GM18520 (cell line): ENCODE results near the gene OR6V1.
"Not testable (repeated sequence)": the region's sequence is repeated elsewhere in the genome, so short reads cannot be mapped to it uniquely, and the experiment has no call there.

Experiments used
- ATAC-seq: cut with Tn5 transposase; IDR thresholded peaks from one replicate; pipeline ENCODE4 v1.9.1; 2021; ENCODE audit not compliant: unreplicated experiment

Gene OR6V1

DNA sequence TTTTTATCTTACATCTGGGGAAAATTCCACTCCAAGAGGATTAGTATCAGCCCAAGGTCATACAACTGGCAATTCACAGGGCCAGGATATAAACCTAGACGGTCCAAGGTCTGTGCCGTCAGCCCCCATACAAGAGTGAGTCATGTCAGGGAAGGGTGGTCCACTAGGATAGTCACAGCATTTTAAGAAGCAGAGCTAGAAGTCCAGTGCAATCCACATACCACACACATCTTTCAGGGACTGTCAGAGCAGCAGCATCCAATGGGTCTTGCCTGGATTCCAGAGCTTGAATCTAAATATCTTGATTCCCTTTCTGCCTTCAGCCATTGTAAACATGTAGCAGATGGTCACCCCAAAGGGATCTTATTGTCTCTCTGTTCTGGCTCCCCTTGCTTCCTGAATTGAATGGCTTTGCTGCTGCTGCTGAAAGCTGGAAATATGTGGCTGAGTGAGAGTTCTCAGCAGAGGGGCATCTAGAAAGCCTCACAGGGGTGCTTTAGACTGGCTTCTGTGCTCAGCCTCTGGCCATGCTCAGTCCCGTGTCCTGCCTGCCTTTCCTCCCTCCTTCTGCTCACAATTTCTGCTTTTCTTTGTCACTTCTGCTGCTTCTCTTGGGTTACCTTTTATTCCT is 9.9 kb upstream of the OR6V1 start:
- no peak for ATAC-seq

DNA sequence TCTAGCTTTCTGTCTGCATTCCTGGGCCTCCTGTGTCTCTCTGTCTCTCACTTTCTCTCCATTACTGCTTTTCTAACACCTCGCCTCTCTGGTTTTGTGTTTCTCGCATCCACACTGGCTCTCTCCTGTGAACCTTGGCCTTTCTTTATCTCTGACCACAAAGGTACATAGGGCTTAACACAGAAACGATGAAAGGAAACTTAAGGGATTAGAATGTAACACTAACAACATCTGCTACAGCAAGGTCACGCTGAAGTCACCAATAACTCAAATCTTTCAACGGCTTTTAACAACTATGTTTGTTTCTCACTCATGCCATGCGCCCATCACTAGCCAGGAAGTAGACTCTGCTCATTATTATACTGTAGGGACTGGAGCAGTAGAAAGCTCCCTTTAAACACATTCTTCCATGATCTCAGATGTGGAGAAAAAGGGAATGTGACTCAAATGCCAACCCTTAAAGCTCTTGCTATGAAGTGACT is 9.3 kb upstream of the OR6V1 start:
- no peak for ATAC-seq

DNA sequence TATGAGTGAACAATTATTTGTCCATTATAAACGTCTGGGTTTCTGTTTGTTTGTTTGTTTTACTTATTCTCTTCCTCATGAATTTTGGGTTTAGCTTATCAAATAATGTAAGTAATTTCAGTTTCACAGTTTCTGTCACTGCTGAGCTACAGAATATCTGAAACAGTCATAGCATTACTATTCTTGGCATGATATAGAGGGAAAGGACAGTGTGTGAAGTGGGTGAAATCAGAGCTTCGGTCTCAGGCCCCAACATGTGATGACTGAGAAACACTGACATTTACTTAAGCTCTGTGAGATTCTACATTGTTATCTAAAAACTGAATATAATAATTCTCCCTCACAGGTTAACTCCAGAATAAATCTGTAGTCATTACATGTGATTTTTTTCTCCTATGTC is 8.8 kb upstream of the OR6V1 start:
- ATAC-seq, result no peak

DNA sequence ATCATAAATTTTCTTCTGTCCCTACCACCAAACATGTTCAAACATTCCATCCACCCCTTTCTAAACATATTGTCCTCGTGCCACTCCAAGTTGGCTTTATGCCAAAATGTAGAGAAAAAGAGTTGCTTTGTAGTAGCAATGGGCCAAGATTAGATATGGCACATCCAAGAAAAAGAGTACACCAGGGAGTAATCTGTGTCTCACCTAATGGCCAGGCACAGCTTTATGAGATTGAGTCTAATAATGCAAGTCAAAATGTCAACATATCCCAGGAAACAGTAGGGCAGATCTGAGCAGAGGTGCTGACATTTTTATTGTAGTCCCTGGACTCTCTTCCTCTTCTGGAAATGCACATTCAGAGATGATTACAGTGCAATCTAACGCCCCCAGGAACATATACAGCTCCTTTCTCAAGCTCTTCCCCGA is 5.7 kb upstream of the OR6V1 start:
- no peak for ATAC-seq

DNA sequence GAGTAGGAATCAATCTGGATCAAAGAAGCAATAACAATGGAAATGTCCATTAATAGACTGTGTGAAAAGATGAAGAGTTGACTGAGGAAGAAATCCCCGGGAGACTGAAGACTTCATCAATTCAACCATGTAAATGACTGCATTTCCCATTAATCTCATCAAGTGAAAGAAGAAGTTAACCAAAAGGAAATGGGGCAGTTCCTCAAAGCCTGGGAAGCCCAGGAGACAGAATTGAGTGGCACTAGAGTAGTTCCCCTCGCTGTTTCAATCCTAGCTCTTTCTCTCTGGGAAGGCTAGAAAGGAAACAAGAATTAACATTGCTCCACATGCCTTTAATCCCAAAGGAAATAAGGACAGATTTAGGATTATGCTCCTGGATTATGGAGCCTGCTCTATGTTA is 4.8 kb upstream of the OR6V1 start:
- no peak for ATAC-seq

DNA sequence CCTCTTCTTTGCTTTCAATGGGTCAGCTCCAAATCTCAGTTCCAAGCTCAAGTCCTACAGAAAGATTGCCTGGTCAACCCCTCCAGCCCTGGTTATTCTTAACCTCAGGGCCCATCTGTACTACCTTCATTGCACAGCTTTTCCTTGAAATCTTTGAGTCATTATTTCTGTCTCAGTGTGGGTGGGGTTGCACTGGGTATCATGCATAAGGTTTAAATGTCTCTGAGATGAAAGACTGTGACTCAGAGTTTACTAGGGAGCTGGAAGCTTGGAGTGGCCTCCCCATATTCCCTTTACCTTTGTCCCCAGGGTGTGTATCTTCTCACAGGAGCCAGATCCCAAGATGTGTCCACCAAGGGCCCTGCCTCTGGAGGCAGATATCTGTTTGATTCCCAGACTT is 3.3 kb upstream of the OR6V1 start:
- ATAC-seq, result no peak

DNA sequence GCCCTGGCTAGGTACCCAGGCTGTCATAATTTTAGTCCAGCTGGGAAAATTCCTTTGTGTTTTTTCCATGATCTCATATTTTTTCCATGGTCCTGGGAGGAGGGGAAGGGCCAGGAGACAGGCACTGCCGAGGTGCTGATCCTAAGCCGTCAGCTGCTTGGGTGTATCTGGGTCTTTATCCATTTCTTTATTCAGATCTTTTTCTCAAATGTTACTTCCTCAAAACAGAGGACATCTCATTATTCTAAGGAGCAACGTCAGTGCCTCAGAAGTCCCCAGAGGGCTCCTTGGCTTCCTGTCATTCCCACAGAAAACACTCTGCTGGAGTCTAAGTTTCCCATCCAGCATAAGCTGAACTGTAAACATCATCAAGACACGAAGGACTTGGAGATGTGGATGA is 2.8 kb upstream of the OR6V1 start:
- no peak for ATAC-seq

DNA sequence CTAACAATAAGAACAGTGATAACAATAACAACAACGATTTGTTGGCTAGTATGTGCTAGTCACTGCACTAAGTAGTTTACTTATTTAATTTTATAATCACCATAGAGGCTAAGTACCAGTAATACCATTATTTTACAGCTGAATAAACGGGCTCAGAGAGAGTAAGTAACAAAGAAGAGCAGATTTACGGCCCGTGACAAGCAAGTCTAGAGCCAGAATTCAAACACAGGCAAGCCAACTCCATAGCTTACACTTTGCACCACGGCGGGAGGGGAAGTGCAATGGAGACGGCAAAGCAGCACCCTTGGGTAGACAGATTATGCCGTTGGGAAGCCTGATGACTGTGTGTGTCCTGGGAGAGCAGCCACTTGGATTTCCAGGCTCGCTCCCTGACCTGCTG is 1.2 kb upstream of the OR6V1 start:
- ATAC-seq, result no peak

DNA sequence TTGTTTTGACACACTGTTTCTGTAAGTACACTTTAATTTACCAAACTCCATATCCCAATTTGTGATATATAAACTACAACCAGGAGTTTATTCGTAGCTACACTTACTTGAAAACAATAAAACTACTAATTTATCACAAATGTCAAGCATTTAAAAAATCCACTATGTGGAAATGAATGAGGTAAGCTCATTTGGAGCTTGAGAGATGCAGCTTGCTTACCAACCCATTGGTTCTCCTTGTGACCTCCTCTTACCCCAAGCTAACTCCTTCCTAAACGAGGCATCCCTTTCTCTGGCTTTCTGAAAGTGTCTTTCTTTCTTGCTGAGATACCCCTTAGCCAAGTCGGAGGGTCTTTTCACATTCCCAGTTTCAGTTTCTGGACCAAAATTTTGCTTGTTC is 2.5 kb downstream of the OR6V1 start:
- ATAC-seq, result no peak

DNA sequence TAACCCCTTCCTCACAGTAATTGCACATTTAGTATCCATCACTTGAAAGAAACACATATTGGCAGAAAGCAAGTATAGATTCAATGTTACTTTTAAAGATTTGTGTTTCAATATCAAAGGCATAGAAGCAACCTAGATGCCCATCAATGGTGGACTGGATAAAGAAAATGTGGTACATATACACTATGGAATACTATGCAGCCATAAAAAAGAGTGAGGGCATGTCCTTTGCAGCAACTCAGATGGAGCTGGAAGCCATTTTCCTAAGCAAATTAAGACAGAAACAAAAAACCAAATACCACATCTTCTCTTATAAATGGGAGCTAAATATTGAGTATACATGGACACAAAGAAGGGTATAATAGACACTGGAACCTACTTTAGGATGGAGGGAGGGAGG is 3.6 kb downstream of the OR6V1 start:
- ATAC-seq, result no peak

DNA sequence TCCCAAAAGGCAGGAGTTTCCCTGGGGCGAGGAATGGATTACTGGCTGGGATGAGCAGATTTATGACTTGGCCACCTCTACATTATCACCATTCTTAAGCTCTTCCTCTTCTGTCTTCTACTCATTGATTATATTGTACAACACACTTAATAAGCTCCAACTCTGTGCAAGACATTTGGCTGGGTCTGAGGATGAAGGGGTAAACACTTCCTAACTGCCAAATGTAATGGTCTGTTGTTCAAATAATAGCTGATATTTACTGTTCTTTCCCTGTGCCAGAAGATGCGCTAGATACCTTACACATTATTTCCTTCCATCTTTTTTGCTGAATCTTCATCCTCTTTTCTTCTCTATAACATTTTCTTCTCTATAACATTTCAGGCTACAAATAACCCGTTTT is 11.6 kb downstream of the OR6V1 start:
- ATAC-seq, result no peak

DNA sequence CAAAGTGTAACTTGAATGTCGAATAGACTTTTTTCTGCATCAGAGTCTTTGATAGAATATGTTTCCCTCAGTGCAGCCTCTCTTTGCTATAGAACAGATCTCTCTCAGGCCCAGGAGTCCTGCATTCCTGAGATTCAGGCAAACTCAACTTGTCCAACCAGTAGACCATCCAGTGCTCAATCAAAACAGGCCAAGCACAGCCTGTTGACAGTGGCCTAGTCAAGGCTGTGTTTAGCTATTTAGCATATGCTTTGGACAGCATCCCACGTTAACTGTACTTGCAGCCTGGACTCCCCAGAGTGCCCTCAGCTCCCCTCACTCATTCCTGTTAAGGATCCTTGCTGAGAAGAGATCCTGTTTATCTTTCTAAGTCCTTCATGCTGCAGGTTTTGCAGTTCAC is 16.3 kb downstream of the OR6V1 start:
- no peak for ATAC-seq

DNA sequence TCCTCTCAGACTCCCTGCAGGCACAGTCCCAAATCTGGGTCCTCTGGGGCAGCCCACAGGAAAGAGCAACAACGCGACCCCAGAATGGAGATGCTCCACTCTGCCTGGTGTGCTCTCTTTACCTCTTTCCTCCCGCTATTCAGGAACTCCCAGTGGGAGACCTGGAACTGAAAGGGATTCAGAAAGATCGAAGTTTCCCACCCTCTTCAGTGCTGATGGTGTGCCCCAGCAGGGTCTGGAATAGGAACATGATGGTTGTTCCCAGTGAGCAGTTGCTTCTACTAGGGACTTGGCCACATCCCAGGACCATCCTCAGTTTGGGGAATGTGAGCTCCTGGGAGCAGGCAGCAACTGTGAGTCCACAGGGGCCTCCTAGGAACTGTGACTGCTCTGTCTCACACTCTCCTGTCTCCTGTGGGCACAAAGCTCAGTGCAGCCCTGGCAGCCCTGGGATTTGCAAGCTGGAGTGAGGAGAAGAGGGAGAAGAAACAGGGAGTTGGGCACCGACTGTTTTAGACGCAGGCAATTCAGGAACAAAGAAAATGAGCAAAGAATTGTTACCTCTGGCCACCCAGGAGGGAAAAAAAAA is 17.9 kb downstream of the OR6V1 start:
- no peak for ATAC-seq

DNA sequence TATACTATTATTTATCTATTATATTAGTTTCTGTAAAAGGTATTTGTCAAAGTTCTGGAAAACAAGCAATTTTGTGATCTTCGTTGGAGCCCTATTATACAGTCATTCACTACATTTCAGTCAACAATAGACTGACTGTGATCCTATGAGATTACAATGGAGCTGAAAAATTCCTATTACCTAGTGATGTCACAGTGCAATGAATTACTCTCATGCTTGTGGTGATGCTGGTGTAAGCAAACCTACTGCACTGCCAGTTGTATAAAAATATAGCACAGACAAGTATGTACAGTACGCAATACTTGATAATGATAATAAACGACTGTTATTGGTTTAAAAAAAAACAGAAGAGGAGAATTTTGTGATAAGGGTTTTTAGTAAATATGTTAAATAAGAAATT is 21.4 kb downstream of the OR6V1 start:
- ATAC-seq, result no peak

DNA sequence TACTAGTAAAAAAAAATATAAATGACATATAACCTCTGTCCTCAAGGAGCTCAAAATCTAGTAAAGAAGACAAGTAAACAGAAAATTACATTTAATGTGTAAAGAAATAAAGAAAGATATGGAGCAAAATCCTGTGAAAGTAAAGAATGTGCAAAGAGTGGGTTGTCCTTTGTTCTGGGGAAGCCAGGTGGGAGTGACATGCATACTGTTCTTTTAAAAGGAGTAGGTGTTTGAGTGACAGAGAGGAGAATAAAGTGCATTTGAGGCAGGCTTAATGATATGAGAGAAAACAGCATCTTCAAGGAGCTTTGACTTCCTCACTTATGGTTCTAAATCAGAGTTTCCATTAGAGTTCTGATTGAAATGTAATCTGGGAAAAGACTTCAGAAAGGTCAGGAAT is 22.0 kb downstream of the OR6V1 start:
- no peak for ATAC-seq

DNA sequence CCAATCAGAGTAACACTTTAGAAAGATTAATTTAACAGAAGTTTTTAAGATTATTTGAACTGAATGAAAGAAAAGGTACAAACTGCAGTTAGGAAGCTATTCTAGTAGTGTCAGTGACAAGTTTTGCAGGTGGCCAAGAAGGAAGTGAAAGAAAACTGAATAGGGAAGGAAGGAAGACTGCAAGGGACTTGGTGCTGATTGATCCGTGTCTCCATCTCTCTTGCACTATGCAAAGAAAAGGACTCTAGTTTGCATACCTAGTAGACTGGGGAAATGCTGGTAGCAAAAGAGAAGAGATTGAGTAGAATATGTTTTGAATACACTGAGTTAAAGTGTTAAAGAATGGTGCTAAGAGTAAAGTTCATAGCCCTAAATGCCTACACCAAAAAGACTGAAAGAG is 33.0 kb downstream of the OR6V1 start:
- no peak for ATAC-seq

DNA sequence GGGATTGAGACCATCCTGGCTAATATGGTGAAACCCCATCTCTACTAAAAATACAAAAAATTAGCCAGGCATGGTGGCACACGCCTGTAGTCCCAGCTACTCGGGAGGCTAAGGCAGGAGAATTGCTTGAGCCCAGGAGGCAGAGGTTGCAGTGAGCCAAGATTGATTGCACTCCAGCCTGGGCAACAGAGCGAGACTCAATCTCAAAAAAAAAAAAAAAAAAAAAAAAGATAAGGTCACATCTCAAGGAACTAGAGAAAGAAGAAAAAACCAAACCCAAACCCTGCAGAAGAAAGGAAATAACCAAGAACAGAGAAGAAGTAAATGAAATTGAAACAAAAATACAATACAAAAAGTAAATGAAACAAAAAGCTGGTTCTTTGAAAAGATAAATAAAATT is 33.5 kb downstream of the OR6V1 start:
- ATAC-seq, result not testable (repeated sequence)

DNA sequence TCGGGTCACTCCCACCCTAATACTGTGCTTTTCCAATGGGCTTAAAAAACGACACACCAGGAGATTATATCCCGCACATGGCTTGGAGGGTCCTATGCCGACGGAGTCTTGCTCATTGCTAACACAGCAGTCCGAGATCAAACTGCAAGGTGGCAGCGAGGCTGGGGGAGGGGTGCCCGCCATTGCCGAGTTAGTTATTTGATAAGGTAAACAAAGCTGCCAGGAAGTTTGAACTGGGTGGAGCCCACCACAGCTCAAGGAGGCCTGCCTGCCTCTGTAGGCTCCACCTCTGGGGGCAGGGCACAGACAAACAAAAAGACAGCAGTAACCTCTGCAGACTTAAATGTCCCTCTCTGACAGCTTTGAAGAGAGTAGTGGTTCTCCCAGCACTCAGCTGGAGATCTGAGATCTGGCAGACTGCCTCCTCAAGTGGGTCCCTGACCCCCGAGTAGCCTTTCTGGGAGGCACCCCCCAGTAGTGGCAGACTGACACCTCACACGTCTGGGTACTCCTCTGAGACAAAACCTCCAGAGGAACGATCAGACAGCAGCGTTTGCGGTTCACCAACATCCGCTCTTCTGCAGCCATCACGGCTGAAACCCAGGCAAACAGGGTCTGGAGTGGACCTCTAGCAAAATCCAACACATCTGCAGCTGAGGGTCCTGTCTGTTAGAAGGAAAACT is 36.5 kb downstream of the OR6V1 start:
- not testable (repeated sequence) for ATAC-seq

DNA sequence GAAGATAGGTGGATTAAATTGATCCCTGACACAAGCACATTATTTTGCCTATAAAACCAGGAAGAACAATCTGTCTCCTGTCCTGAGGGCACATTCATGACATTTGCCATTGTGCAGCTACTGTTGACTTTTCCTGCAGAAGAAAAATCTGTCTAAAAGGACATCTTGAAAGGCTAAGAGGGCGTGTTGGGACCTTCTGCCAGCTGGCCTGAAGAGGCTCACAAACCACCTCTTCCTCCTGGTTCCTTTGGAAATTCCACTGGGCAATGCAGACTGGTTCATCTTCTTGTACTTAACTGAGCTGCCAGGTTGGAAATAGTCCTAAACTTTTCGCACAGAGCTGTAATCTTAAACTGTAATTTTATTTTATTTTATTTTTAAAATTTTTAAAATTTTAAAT is 44.0 kb downstream of the OR6V1 start:
- ATAC-seq, result no peak

DNA sequence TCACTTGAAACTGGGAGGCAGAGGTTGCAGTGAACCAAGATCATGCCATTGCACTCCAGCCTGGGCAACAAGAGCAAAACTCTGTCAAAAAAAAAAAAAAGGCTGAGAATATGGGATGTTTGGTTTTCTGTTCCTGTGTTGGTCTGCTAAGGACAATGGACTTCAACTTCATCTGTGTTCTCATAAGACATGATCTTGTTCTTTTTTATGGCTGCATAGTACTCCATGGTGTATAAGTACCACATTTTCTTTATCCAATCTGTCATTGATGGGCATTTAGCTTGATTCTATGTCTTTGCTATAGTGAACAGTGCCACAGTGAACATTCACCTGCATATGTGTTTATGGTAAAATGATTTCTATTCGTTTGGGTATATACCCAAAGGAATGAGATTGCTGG is 47.4 kb downstream of the OR6V1 start:
- not testable (repeated sequence) for ATAC-seq
